Measurements from ENCODE around the gene PPARD. TPM values are rescaled to one million over a fixed set of nuclear protein-coding genes. Genes with fewer than 3 reads are reported as not detected.
"Not testable (repeated sequence)": the region's sequence is repeated elsewhere in the genome, so short reads cannot be mapped to it uniquely, and the experiment has no call there.

The PPARD gene
- total RNA-seq, 1 donor from 2014 or later, result 4.9 TPM

DNA sequence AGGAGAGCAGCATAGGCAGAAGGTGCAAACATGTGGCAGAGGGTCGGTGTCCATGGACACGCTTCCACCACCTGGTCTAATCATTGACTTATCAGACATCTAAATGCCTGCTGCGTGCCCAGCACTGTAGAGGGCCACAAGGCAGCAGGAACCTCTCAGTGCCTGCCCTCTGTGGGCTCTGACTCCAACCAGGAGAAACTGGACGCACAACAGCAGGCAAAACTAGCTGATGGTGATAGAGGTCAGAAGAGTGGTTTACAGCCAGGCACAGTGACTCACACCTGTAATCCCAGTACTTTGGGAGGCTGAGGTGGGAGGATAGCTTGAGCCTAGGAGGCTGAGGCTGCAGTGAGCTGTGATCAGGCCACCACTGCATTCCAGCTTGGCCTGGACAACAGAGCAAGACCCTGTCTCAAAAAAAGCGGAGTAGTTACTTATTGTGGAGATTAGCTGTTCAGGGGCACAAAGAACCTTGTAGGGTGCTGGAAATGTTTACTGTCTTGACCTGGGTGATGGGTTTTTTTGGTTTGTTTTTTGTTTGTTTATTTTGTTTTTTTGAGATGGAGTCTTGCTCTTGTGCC lies 46.5 kb downstream of the PPARD start:
- no peak for DNase-seq (ENCODE audit: low spot score)
- Mint-ChIP-seq H3K4me1 (peaks cover 12% of the 10 kb centered on the region), H3K9me3 (peaks cover 2% of the 10 kb centered on the region), H3K27me3 (ENCODE audit: insufficient read depth, low read depth) (peaks cover 7% of the 10 kb centered on the region), H3K36me3 (peaks cover 5% of the 10 kb centered on the region), H3K4me3 (no peak overlapping the region), H3K27ac (no peak overlapping the region)
- no peaks in the 10 kb centered on the region for H3K79me2 ChIP-seq (ENCODE audit: low read depth)
- peaks cover 3% of the 10 kb centered on the region for H3K4me1 ChIP-seq
- H3K9ac ChIP-seq, result no peak overlapping the region
- H3K36me3 ChIP-seq, result no peaks in the 10 kb centered on the region
- H2AFZ ChIP-seq (replicated peaks), result no peak overlapping the region
- no peak overlapping the region for H3K4me2 ChIP-seq
- H3F3A ChIP-seq (ENCODE audit: low read depth), result peaks cover 3% of the 10 kb centered on the region
- TF ChIP-seq, protein P1, sequence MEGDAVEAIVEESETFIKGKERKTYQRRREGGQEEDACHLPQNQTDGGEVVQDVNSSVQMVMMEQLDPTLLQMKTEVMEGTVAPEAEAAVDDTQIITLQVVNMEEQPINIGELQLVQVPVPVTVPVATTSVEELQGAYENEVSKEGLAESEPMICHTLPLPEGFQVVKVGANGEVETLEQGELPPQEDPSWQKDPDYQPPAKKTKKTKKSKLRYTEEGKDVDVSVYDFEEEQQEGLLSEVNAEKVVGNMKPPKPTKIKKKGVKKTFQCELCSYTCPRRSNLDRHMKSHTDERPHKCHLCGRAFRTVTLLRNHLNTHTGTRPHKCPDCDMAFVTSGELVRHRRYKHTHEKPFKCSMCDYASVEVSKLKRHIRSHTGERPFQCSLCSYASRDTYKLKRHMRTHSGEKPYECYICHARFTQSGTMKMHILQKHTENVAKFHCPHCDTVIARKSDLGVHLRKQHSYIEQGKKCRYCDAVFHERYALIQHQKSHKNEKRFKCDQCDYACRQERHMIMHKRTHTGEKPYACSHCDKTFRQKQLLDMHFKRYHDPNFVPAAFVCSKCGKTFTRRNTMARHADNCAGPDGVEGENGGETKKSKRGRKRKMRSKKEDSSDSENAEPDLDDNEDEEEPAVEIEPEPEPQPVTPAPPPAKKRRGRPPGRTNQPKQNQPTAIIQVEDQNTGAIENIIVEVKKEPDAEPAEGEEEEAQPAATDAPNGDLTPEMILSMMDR (IDR thresholded peaks at IDR 0.05), result no peak
- TF ChIP-seq EZH2 (IDR thresholded peaks at IDR 0.05) (no peak), EZH2phosphoT487 (IDR thresholded peaks at IDR 0.05) (no peak)
- H4K20me1 ChIP-seq (ENCODE audit: low read depth), result no peaks in the 10 kb centered on the region
- no peaks in the 10 kb centered on the region for H3K9me3 ChIP-seq (ENCODE audit: low read depth)
- H3K27me3 ChIP-seq, result no peaks in the 10 kb centered on the region
- H3K4me3 ChIP-seq, result no peak overlapping the region
- no peak overlapping the region for H3K27ac ChIP-seq

DNA sequence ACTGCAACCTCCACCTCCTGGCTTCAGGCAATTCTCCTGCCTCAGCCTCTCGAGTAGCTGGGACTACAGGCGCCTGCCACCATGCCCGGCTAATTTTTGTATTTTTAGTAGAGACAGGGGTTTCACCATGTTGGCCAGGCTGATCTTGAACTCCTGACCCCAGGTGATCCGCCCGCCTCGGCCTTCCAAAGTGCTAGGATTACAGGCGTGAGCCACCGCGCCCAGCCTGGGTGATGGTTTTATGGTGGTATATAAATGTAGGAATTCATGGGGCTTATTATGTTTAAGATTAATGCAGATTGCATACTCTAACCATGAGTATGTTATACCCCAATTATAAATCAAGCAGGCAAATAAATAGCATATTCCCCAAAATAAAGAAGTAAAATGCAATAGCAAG lies 47.0 kb downstream of the PPARD start:
- H3K27ac ChIP-seq; H4K20me1 ChIP-seq (ENCODE audit: low read depth); H3K27me3 Mint-ChIP-seq (ENCODE audit: insufficient read depth, low read depth); H3K4me3 ChIP-seq; H3K27me3 ChIP-seq; H3K36me3 Mint-ChIP-seq; H3K36me3 ChIP-seq; H3K79me2 ChIP-seq (ENCODE audit: low read depth); H3K9me3 ChIP-seq (ENCODE audit: low read depth); H2AFZ ChIP-seq (replicated peaks); H3K9me3 Mint-ChIP-seq; H3F3A ChIP-seq (ENCODE audit: low read depth); H3K27ac Mint-ChIP-seq; H3K9ac ChIP-seq; H3K4me1 ChIP-seq; H3K4me3 Mint-ChIP-seq; H3K4me2 ChIP-seq; DNase-seq (ENCODE audit: low spot score): not testable (repeated sequence)
- H3K4me1 Mint-ChIP-seq, result peaks cover 16% of the 10 kb centered on the region

DNA sequence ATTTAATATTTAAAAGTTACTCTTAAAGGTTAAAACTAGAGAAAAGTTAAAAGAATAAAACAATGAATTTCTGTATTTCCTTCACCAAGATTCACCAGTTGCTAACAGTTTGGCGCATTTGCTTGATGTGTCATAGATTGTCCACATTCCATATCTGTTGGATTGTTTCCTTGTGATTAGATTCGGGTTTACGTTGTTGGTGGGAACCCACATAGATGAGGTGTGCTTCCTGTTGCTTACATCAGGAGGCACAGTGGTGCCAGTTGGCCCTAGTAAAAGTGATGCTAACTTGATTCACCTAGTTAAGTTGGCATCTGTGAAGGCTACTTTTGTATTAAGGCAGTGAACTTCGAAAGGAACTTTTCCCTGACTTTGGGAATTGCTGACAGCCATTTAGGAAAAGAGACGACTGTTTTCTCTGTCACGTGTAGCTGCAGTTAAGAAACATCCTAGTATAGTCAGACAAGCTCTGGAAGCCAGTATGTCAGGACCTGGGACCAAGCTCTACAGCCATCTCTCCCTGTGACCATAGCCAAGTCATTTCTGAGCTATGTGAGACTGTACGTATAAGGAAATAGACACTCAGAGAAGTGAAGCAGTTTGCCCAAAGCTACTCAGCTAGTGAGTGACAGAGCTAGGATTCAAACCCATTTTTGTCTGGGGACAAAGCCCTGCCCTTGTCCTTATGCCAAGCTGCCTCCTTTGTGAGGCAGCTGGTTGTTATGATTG lies 49.0 kb downstream of the PPARD start:
- H3K9me3 Mint-ChIP-seq, result no peaks in the 10 kb centered on the region
- no peak for DNase-seq (ENCODE audit: low spot score)
- Histone ChIP-seq H3K27ac (no peak overlapping the region), H3F3A (ENCODE audit: low read depth) (no peaks in the 10 kb centered on the region), H3K9me3 (ENCODE audit: low read depth) (no peaks in the 10 kb centered on the region), H2AFZ (replicated peaks) (no peak overlapping the region), H3K36me3 (no peaks in the 10 kb centered on the region), H4K20me1 (ENCODE audit: low read depth) (no peaks in the 10 kb centered on the region), H3K79me2 (ENCODE audit: low read depth) (no peaks in the 10 kb centered on the region), H3K27me3 (no peaks in the 10 kb centered on the region), H3K4me2 (no peak overlapping the region), H3K9ac (no peak overlapping the region), H3K4me1 (no peaks in the 10 kb centered on the region), H3K4me3 (no peak overlapping the region)
- H3K27ac Mint-ChIP-seq, result no peak overlapping the region
- H3K4me1 Mint-ChIP-seq, result peaks cover 10% of the 10 kb centered on the region
- no peak overlapping the region for H3K4me3 Mint-ChIP-seq
- H3K27me3 Mint-ChIP-seq (ENCODE audit: insufficient read depth, low read depth), result peaks cover 7% of the 10 kb centered on the region
- TF ChIP-seq, protein P1 (IDR thresholded peaks at IDR 0.05), result no peak
- TF ChIP-seq EZH2 (IDR thresholded peaks at IDR 0.05), result no peak
- no peak for TF ChIP-seq EZH2phosphoT487 (IDR thresholded peaks at IDR 0.05)
- peaks cover under 1% of the 10 kb centered on the region for H3K36me3 Mint-ChIP-seq

DNA sequence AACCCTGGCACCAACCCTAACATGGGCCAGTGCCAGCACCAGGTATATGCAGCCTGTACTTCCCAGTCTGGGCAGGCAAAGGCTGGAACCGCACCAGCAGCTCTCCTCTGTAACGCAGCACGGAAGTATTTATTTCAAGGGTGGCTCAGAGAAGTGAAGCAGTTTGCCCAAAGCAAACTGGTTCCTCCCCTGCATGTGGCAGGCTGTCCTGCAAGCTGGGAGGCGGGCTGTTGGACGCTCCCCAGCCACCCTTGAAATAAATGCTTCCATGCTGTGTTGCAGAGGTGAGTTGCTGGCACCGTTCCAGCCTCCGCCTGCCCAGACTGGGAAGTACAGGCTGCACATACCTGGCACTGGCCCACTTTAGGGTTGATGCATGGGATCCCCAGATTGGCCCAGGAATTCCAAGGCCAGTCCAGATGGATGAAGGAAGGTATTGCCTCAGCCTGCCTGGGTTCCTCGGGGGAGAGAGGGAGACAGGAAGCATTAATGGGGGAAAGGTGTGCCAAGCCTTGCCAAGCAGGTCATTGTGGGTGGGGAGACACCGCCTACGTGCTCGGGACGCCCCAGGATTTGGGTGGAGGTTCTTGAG lies 49.8 kb downstream of the PPARD start:
- Mint-ChIP-seq H3K36me3 (peaks cover 3% of the 10 kb centered on the region), H3K27me3 (ENCODE audit: insufficient read depth, low read depth) (peaks cover 7% of the 10 kb centered on the region)
- no peaks in the 10 kb centered on the region for H3K36me3 ChIP-seq

More for the DNA sequence above, 49.8 kb downstream of the PPARD start:
- Histone ChIP-seq H3K9ac (no peak overlapping the region), H4K20me1 (ENCODE audit: low read depth) (no peaks in the 10 kb centered on the region), H3K9me3 (ENCODE audit: low read depth) (no peaks in the 10 kb centered on the region), H3K27me3 (no peaks in the 10 kb centered on the region), H2AFZ (replicated peaks) (no peak overlapping the region), H3F3A (ENCODE audit: low read depth) (no peaks in the 10 kb centered on the region), H3K27ac (no peak overlapping the region), H3K79me2 (ENCODE audit: low read depth) (no peaks in the 10 kb centered on the region), H3K4me3 (no peak overlapping the region), H3K4me1 (no peaks in the 10 kb centered on the region), H3K4me2 (no peak overlapping the region)
- TF ChIP-seq EZH2phosphoT487 (IDR thresholded peaks at IDR 0.05) (no peak), EZH2 (IDR thresholded peaks at IDR 0.05) (no peak)
- TF ChIP-seq, protein P1 (IDR thresholded peaks at IDR 0.05), result no peak
- Mint-ChIP-seq H3K27ac (no peak overlapping the region), H3K4me1 (peaks cover 9% of the 10 kb centered on the region), H3K9me3 (no peaks in the 10 kb centered on the region), H3K4me3 (no peak overlapping the region)
- no peak for DNase-seq (ENCODE audit: low spot score)
